ENCODE measurements around the gene RHOF. TPM values are rescaled to one million over a fixed set of nuclear protein-coding genes. Genes with fewer than 3 reads are reported as not detected.

RHOF gene
- total RNA-seq, 1 donor from 2014 or later: 25.5 TPM

DNA sequence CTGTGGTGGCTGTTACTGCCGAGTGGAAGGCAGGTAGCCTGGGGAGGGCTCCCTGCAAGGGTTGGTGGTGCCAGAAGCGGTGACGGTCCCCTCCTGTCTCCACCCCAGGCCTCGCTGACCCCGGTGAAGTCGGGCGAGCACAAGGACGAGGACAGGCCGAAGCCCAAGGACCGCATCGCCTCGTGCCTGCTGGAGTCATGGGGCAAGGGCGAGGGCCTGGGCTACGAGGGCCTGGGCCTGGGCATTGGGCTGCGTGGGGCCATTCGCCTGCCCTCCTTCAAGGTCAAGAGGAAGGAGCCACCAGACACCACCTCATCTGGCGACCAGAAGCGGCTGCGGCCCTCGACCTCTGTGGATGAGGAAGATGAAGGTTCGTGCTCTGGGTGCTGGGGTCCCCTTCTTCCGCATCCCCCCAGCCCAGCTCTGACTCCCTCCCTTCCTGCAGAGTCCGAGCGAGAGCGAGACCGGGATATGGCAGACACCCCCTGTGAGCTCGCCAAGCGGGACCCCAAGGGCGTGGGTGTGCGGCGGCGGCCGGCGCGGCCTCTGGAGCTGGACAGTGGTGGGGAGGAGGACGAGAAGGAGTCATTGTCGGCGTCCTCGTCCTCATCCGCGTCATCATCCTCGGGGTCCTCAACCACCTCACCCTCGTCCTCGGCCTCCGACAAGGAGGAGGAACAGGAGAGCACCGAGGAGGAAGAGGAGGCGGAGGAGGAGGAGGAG, 23.6 kb upstream of the RHOF start:
- no peak overlapping the region for H3K4me3 Mint-ChIP-seq
- H3K27me3 Mint-ChIP-seq (ENCODE audit: low read depth): no peaks in the 10 kb centered on the region
- TF ChIP-seq, protein P1, sequence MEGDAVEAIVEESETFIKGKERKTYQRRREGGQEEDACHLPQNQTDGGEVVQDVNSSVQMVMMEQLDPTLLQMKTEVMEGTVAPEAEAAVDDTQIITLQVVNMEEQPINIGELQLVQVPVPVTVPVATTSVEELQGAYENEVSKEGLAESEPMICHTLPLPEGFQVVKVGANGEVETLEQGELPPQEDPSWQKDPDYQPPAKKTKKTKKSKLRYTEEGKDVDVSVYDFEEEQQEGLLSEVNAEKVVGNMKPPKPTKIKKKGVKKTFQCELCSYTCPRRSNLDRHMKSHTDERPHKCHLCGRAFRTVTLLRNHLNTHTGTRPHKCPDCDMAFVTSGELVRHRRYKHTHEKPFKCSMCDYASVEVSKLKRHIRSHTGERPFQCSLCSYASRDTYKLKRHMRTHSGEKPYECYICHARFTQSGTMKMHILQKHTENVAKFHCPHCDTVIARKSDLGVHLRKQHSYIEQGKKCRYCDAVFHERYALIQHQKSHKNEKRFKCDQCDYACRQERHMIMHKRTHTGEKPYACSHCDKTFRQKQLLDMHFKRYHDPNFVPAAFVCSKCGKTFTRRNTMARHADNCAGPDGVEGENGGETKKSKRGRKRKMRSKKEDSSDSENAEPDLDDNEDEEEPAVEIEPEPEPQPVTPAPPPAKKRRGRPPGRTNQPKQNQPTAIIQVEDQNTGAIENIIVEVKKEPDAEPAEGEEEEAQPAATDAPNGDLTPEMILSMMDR (conservative IDR thresholded peaks at IDR 0.05): no peak
- H3K36me3 Mint-ChIP-seq (ENCODE audit: low read depth): peaks cover 3% of the 10 kb centered on the region
- peaks cover 15% of the 10 kb centered on the region for H3K4me1 Mint-ChIP-seq
- no peak overlapping the region for H3K27ac Mint-ChIP-seq (ENCODE audit: unreplicated experiment)
- no peak for DNase-seq (ENCODE audit: low read depth, low spot score)
- no peaks in the 10 kb centered on the region for H3K9me3 Mint-ChIP-seq

- no peaks in the 10 kb centered on the region for H3K9me3 Mint-ChIP-seq
- H3K4me3 Mint-ChIP-seq: peak overlapping the region; percentile 15
- H3K4me1 Mint-ChIP-seq: peaks cover 26% of the 10 kb centered on the region
- H3K36me3 Mint-ChIP-seq (ENCODE audit: low read depth): peaks cover 3% of the 10 kb centered on the region
- TF ChIP-seq, protein P1 (conservative IDR thresholded peaks at IDR 0.05): no peak
- H3K27me3 Mint-ChIP-seq (ENCODE audit: low read depth): no peaks in the 10 kb centered on the region
- DNase-seq (ENCODE audit: low read depth, low spot score): no peak
- H3K27ac Mint-ChIP-seq (ENCODE audit: unreplicated experiment): no peak overlapping the region
Observed at GRCh38 chr12:121815263-121815662, 21.8 kb upstream of the RHOF start.

DNA sequence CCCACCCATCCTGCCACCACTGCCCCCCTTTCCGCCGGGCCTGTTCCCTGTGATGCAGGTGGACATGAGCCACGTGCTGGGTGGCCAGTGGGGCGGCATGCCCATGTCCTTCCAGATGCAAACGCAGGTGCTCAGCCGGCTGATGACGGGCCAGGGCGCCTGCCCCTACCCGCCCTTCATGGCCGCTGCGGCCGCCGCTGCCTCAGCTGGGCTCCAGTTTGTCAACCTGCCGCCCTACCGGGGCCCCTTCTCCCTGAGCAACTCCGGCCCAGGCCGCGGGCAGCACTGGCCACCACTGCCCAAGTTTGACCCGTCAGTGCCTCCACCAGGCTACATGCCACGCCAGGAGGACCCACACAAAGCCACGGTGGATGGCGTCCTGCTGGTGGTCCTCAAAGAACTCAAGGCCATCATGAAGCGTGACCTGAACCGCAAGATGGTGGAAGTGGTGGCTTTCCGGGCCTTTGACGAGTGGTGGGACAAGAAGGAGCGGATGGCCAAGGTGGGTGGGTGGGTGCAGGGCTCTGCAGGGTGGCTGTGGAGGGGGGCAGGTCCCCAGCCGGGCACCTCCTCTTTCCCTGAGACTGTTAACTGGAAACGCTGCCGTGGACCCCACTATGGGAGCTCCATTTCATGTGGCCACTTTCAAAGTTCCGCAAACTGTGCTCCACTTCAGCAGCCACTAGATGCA, 21.1 kb upstream of the RHOF start:
- Mint-ChIP-seq H3K27ac (ENCODE audit: unreplicated experiment) (no peak overlapping the region), H3K4me1 (peaks cover 26% of the 10 kb centered on the region), H3K9me3 (no peaks in the 10 kb centered on the region), H3K36me3 (ENCODE audit: low read depth) (peaks cover 4% of the 10 kb centered on the region), H3K27me3 (ENCODE audit: low read depth) (no peaks in the 10 kb centered on the region), H3K4me3 (no peak overlapping the region)
- no peak for DNase-seq (ENCODE audit: low read depth, low spot score)
- TF ChIP-seq, protein P1 (conservative IDR thresholded peaks at IDR 0.05): no peak

DNA sequence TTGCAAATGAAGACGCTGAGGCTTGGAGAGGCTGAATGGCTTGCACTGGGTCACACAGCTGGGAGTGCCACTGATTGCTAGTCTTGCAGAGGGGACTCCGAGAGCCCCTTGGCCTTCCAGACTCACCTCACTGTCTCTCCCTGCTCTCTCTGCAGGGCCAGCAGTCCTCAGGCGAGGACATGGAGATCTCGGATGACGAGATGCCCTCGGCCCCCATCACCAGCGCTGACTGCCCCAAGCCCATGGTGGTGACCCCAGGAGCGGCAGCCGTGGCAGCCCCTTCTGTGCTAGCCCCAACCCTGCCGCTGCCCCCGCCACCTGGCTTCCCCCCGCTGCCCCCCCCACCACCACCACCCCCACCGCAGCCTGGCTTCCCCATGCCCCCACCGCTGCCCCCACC, 20.5 kb upstream of the RHOF start:
- DNase-seq (ENCODE audit: low read depth, low spot score): no peak
- Mint-ChIP-seq H3K9me3 (no peaks in the 10 kb centered on the region), H3K27me3 (ENCODE audit: low read depth) (no peaks in the 10 kb centered on the region), H3K36me3 (ENCODE audit: low read depth) (peaks cover 9% of the 10 kb centered on the region), H3K4me1 (peaks cover 26% of the 10 kb centered on the region), H3K4me3 (peak overlapping the region; percentile 88), H3K27ac (ENCODE audit: unreplicated experiment) (no peak overlapping the region)
- TF ChIP-seq, protein P1 (conservative IDR thresholded peaks at IDR 0.05): no peak

GRCh38 chr12:121812921-121813896, 19.7 kb upstream of the RHOF start:
- DNase-seq (ENCODE audit: low read depth, low spot score): no peak
- Mint-ChIP-seq H3K4me1 (peaks cover 26% of the 10 kb centered on the region), H3K4me3 (peak overlapping the region; percentile 88), H3K27ac (ENCODE audit: unreplicated experiment) (no peak overlapping the region), H3K27me3 (ENCODE audit: low read depth) (no peaks in the 10 kb centered on the region), H3K36me3 (ENCODE audit: low read depth) (peaks cover 9% of the 10 kb centered on the region), H3K9me3 (no peaks in the 10 kb centered on the region)
- TF ChIP-seq, protein P1 (conservative IDR thresholded peaks at IDR 0.05): no peak
